Stimulated activated CD4-positive, alpha-beta T cell treated with anti-CD3 and anti-CD28 coated beads, Interleukin-4, amount 100 ng/mL, for 48 hours (primary cell): ENCODE data around the gene NATD1.

Experiments used
- DNase-seq, 2 donors: peaks; one replicate each; pipeline ENCODE4 v3.0.0-alpha.2; 2020; ENCODE audit warnings: low read depth in 2 of 2

The NATD1 gene

GRCh38 chr17:21214777-21215541 lies 38.3 kb downstream of the NATD1 start:
- DNase-seq, result no peak

- DNase-seq, result peak; percentile 94 to 95
Observed at GRCh38 chr17:21214015-21214776, 39.0 kb downstream of the NATD1 start, which contains the start of gene TMEM11. TSS of gene TMEM11 (minus strand) at chr17:21214161. CDS start at chr17:21214152, 9 bp downstream.

GRCh38 chr17:21213638-21214014 lies 39.6 kb downstream of the NATD1 start:
- peak in 1 of 2 donors; percentile 19 for DNase-seq

GRCh38 chr17:21212826-21213637 lies 40.2 kb downstream of the NATD1 start:
- DNase-seq, result no peak

GRCh38 chr17:21211825-21212479 lies 41.3 kb downstream of the NATD1 start:
- DNase-seq, result no peak

- no peak for DNase-seq
Observed at GRCh38 chr17:21210411-21211076, 42.7 kb downstream of the NATD1 start.

- no peak for DNase-seq
Observed at GRCh38 chr17:21209511-21210175, 43.6 kb downstream of the NATD1 start.

- no peak for DNase-seq
Observed at GRCh38 chr17:21208352-21208751, 44.9 kb downstream of the NATD1 start.

GRCh38 chr17:21204935-21205334 lies 48.3 kb downstream of the NATD1 start:
- DNase-seq, result no peak

GRCh38 chr17:21202512-21202911 lies 50.7 kb downstream of the NATD1 start:
- DNase-seq, result no peak

GRCh38 chr17:21201874-21202273 lies 51.3 kb downstream of the NATD1 start:
- no peak for DNase-seq

GRCh38 chr17:21201298-21201595 lies 52.0 kb downstream of the NATD1 start:
- DNase-seq, result no peak

- no peak for DNase-seq
Observed at GRCh38 chr17:21200590-21201297, 52.5 kb downstream of the NATD1 start.

GRCh38 chr17:21199856-21200255 lies 53.4 kb downstream of the NATD1 start:
- no peak for DNase-seq

- no peak for DNase-seq
Observed at GRCh38 chr17:21199311-21199710, 53.9 kb downstream of the NATD1 start.

GRCh38 chr17:21198411-21198810 lies 54.8 kb downstream of the NATD1 start:
- DNase-seq, result no peak

GRCh38 chr17:21196126-21196525 lies 57.1 kb downstream of the NATD1 start:
- DNase-seq, result no peak

GRCh38 chr17:21194703-21195102 lies 58.5 kb downstream of the NATD1 start:
- DNase-seq, result no peak

- no peak for DNase-seq
Observed at GRCh38 chr17:21194226-21194625, 59.0 kb downstream of the NATD1 start.

- DNase-seq, result no peak
Observed at GRCh38 chr17:21193031-21193430, 60.2 kb downstream of the NATD1 start.
